HG02610 (cell line): ENCODE results near the gene SENP2.
A peak's percentile ranks its signal among the peaks of the same experiment; 100 is the strongest.
"Not testable (repeated sequence)": the region's sequence is repeated elsewhere in the genome, so short reads cannot be mapped to it uniquely, and the experiment has no call there.

Experiments used
- ATAC-seq: cut with Tn5 transposase; IDR thresholded peaks from one replicate; pipeline ENCODE4 v1.9.1; 2021; ENCODE audit warnings: mild to moderate bottlenecking, moderate library complexity; ENCODE audit not compliant: unreplicated experiment

Gene SENP2

GRCh38 chr3:185585859-185586685, at the start of gene SENP2:
Gene SENP2 (plus strand): TSS chr3:185586295. CDS start chr3:185586414, 119 bp downstream.
- ATAC-seq, result peak; percentile 96

GRCh38 chr3:185537369-185537970, 48.6 kb upstream of the SENP2 start:
- ATAC-seq, result peak; percentile 98

GRCh38 chr3:185539934-185540333, 46.2 kb upstream of the SENP2 start:
- ATAC-seq, result no peak

GRCh38 chr3:185540695-185541094, 45.4 kb upstream of the SENP2 start:
- ATAC-seq, result no peak

- no peak for ATAC-seq
These were observed 37.0 kb upstream of the SENP2 start for GRCh38 chr3:185549122-185549521.

GRCh38 chr3:185549651-185550111, 36.4 kb upstream of the SENP2 start:
- no peak for ATAC-seq

GRCh38 chr3:185552358-185552877, 33.7 kb upstream of the SENP2 start, which contains the start of gene LIPH:
Gene LIPH (minus strand): TSS chr3:185552588. CDS start chr3:185552471, 117 bp downstream.
- peak; percentile 89 for ATAC-seq

GRCh38 chr3:185555101-185555501, 31.0 kb upstream of the SENP2 start:
- ATAC-seq, result no peak

- ATAC-seq, result no peak
These were observed 30.2 kb upstream of the SENP2 start for GRCh38 chr3:185555860-185556347.

GRCh38 chr3:185556640-185557039, 29.5 kb upstream of the SENP2 start:
- not testable (repeated sequence) for ATAC-seq

- no peak for ATAC-seq
These were observed 27.7 kb upstream of the SENP2 start for GRCh38 chr3:185558395-185558794.

GRCh38 chr3:185559706-185560090, 26.4 kb upstream of the SENP2 start:
- no peak for ATAC-seq

GRCh38 chr3:185560676-185561075, 25.4 kb upstream of the SENP2 start:
- no peak for ATAC-seq

- ATAC-seq, result no peak
These were observed 24.6 kb upstream of the SENP2 start for GRCh38 chr3:185561374-185561943.

GRCh38 chr3:185561958-185562357, 24.1 kb upstream of the SENP2 start:
- no peak for ATAC-seq

GRCh38 chr3:185572183-185572582, 13.9 kb upstream of the SENP2 start:
- ATAC-seq, result no peak

GRCh38 chr3:185575108-185575869, 10.8 kb upstream of the SENP2 start:
- peak; percentile 62 for ATAC-seq

GRCh38 chr3:185582236-185582635, 3.9 kb upstream of the SENP2 start:
- ATAC-seq, result no peak

- ATAC-seq, result no peak
These were observed 3.2 kb upstream of the SENP2 start for GRCh38 chr3:185582871-185583270.

GRCh38 chr3:185583925-185584324, 2.2 kb upstream of the SENP2 start:
- no peak for ATAC-seq

- no peak for ATAC-seq
These were observed 1.4 kb upstream of the SENP2 start for GRCh38 chr3:185584686-185585085.
